HCT116 (cell line): ENCODE measurements around the gene PPP2R5C. TPM values are rescaled to one million over a fixed set of nuclear protein-coding genes. Genes with fewer than 3 reads are reported as not detected.

Experiments used
- ATAC-seq: fragments of 200-7000 bp; cut with Tn5 transposase; 2 replicates; pipeline ENCODE4 v1.9.1; 2020; ENCODE audit warnings: mild to moderate bottlenecking, moderate library complexity
- BruUV-seq: library from RNA; stranded (reverse); fragments of 400-500 nt; replicated peaks from 2 replicates; lab custom pipeline; 2021; lab: Mats Ljungman, UMichigan
- CTCF ChIA-PET: fragments of 300-600 bp; sonication (Branson Sonifier 250); formaldehyde crosslinking; loops from one replicate; lab custom pipeline; 2021; ENCODE audit warnings: antibody characterized with exemption; lab: Charles Lee
- POLR2A ChIA-PET: fragments of 300-600, 350-600 bp; sonication (Branson Sonifier 250); formaldehyde crosslinking; loops from one replicate; lab custom pipeline; 2021; ENCODE audit warnings: antibody characterized with exemption; lab: Charles Lee
- RAD21 ChIA-PET, 2 experiments: fragments of 300-600 bp; sonication (Branson Sonifier 250); formaldehyde crosslinking; loops; one replicate each; lab custom pipeline; 2023; ENCODE audit warnings: low total read pairs in 2 of 2; ENCODE audit not compliant: uncharacterized antibody in 2 of 2, unreplicated experiment in 2 of 2, low non-redundant PET in 1 of 2; lab: Charles Lee
- DNase-seq: peaks from one replicate; pipeline ENCODE4 v3.0.0-alpha.2; 2010; ENCODE audit warnings: low read depth, low spot score
- H2AFZ ChIP-seq: fragments of 200-600 bp; shearing (Covaris generic), sonication (generic); 2 replicates; pipeline ENCODE4 v1.6.1; 2017; ENCODE audit warnings: low read depth, mixed run types, mixed read lengths, antibody characterized with exemption, low read length; ENCODE audit not compliant: poor library complexity, severe bottlenecking
- H3K27ac ChIP-seq: 2 replicates; pipeline ENCODE4 v1.5.1; 2012; ENCODE audit warnings: low read depth, low read length
- H3K27me3 ChIP-seq: fragments of 200-600 bp; sonication (generic); 2 replicates; pipeline ENCODE4 v1.6.1; 2016; ENCODE audit warnings: mixed run types, low read length, mixed read lengths; ENCODE audit not compliant: insufficient read depth
- H3K36me3 ChIP-seq, 2 experiments: fragments of 200-500 bp in 1 of 2; fragments of 200-600 bp in 1 of 2; sonication (Bioruptor generic) in 1 of 2; sonication (generic) in 1 of 2; 2 replicates each; pipeline versions ENCODE4 v1.5.1 to v1.6.1; 2014 to 2016; ENCODE audit warnings: low read length in 2 of 2, inconsistent platforms in 1 of 2, mixed read lengths in 1 of 2, mixed run types in 1 of 2; ENCODE audit not compliant: insufficient read depth in 2 of 2, control insufficient read depth in 1 of 2
- H3K4me1 ChIP-seq, 2 experiments: fragments of 200-600 bp in 1 of 2; sonication (generic) in 1 of 2; 2 replicates each; pipeline versions ENCODE4 v1.5.1 to v1.6.1; 2012 to 2017; ENCODE audit warnings: low read length in 2 of 2, inconsistent platforms in 1 of 2, mild to moderate bottlenecking in 1 of 2, mixed read lengths in 1 of 2, mixed run types in 1 of 2, moderate library complexity in 1 of 2; ENCODE audit not compliant: insufficient read depth in 2 of 2, control insufficient read depth in 1 of 2
- H3K4me2 ChIP-seq: fragments of 200-600 bp; sonication (generic); 2 replicates; pipeline ENCODE4 v1.6.1; 2017; ENCODE audit warnings: mixed run types, low read length, mixed read lengths
- H3K4me3 ChIP-seq, 2 experiments: fragments of 200-600 bp in 1 of 2; sonication (generic) in 1 of 2; replicated peaks in 1 of 2; 2 replicates each; pipeline ENCODE4 v1.5.1; 2011 to 2016; ENCODE audit warnings: low read length in 2 of 2, control low read depth in 1 of 2, low read depth in 1 of 2, mild to moderate bottlenecking in 1 of 2, mixed read lengths in 1 of 2, mixed run types in 1 of 2
- H3K79me2 ChIP-seq: fragments of 200-600 bp; sonication (generic); 2 replicates; pipeline ENCODE4 v1.6.1; 2017; ENCODE audit warnings: mild to moderate bottlenecking, mixed run types, low read length, moderate library complexity, mixed read lengths; ENCODE audit not compliant: insufficient read depth
- H3K9ac ChIP-seq: fragments of 200-600 bp; sonication (generic); 2 replicates; pipeline ENCODE4 v1.6.1; 2016; ENCODE audit warnings: low read length, mixed read lengths
- H3K9me2 ChIP-seq: fragments of 200-600 bp; sonication (generic), shearing (Covaris generic); 2 replicates; pipeline ENCODE4 v1.6.1; 2017; ENCODE audit warnings: mixed run types, mild to moderate bottlenecking, moderate library complexity; ENCODE audit not compliant: insufficient read depth
- H3K9me3 ChIP-seq, 2 experiments: fragments of 200-500 bp in 1 of 2; fragments of 200-600 bp in 1 of 2; sonication (Bioruptor generic) in 1 of 2; sonication (generic) in 1 of 2; 2 replicates each; pipeline ENCODE4 v1.6.1; 2014 to 2017; ENCODE audit warnings: low read length in 2 of 2, mixed read lengths in 2 of 2, inconsistent platforms in 1 of 2, low read depth in 1 of 2, mild to moderate bottlenecking in 1 of 2, mixed run types in 1 of 2, moderate library complexity in 1 of 2; ENCODE audit not compliant: control insufficient read depth in 1 of 2, insufficient read depth in 1 of 2
- H4K20me1 ChIP-seq: fragments of 200-600 bp; sonication (generic), shearing (Covaris generic); 2 replicates; pipeline ENCODE4 v1.6.1; 2017; ENCODE audit warnings: mixed run types, mild to moderate bottlenecking, moderate library complexity; ENCODE audit not compliant: insufficient read depth
- CTCF ChIP-seq, 3 experiments: fragments of 200-600 bp in 1 of 3; sonication (generic) in 1 of 3; IDR thresholded peaks in 2 of 3; conservative IDR thresholded peaks in 1 of 3; 2 replicates each; pipeline ENCODE4 v1.5.1; 2012 to 2017; ENCODE audit warnings: low read depth in 2 of 3, low read length in 2 of 3, antibody characterized with exemption in 1 of 3, borderline replicate concordance in 1 of 3, control low read depth in 1 of 3, mild to moderate bottlenecking in 1 of 3, mixed read lengths in 1 of 3, mixed run types in 1 of 3, moderate library complexity in 1 of 3; ENCODE audit not compliant: insufficient read depth in 1 of 3
- ELF1 ChIP-seq: IDR thresholded peaks from 2 replicates; pipeline ENCODE4 v1.6.1; 2012; ENCODE audit warnings: low read depth, borderline replicate concordance
- FOSL1 ChIP-seq: IDR thresholded peaks from 2 replicates; pipeline ENCODE4 v1.6.1; 2012; ENCODE audit warnings: low read depth
- RAD21 ChIP-seq: IDR thresholded peaks from 2 replicates; pipeline ENCODE4 v1.6.1; 2012; ENCODE audit warnings: low read depth, mild to moderate bottlenecking
- REST ChIP-seq: IDR thresholded peaks from 2 replicates; pipeline ENCODE4 v1.6.1; 2012; ENCODE audit warnings: low read depth
- SIN3A ChIP-seq: IDR thresholded peaks from 2 replicates; pipeline ENCODE4 v1.6.1; 2012; ENCODE audit warnings: low read depth
- SP1 ChIP-seq: IDR thresholded peaks from 2 replicates; pipeline ENCODE4 v1.6.1; 2012; ENCODE audit warnings: low read depth
- intact Hi-C: fragments of 100-400 bp; cut with micrococcal nuclease; formaldehyde crosslinking; loops from 2 replicates; pipeline ENCODE4 v1.10.0; 2022
- total RNA-seq: library from RNA; stranded (reverse); gene quantifications from one replicate; pipeline ENCODE4 v1.2.1, GENCODE V29; 2021; ENCODE audit not compliant: unreplicated experiment

PPP2R5C gene
- total RNA-seq, 1 experiment from 2014 or later, result 117 TPM

GRCh38 chr14:101843038-101843437 is 81.5 kb downstream of the PPP2R5C start:
- intact Hi-C loops, result loop anchor here (1.0 kb wide), 1 partner anchor 136 kb away; no protein-coding TSS in a partner anchor
- H3K4me1 ChIP-seq, result 0 out of 4 replicates have a peak, but pooled peaks cover 0 to 2% of the 10 kb centered on the region in 2 experiments
- no peak for DNase-seq
- ATAC-seq, result no peak
- no peaks in the 10 kb centered on the region for H3K9me3 ChIP-seq
- no peak overlapping the region for H3K9ac ChIP-seq
- no peak overlapping the region for H3K4me3 ChIP-seq
- TF ChIP-seq FOSL1, result no peak
- no peak for TF ChIP-seq SIN3A
- no peak for TF ChIP-seq ELF1
- POLR2A ChIA-PET, result no interaction called here
- no peaks in the 10 kb centered on the region for H3K9me2 ChIP-seq
- no peaks in the 10 kb centered on the region for H3K36me3 ChIP-seq
- H2AFZ ChIP-seq, result no peak overlapping the region
- RAD21 ChIA-PET, result no interaction called here
- 0 out of 2 replicates have a peak, but pooled peaks cover 8% of the 10 kb centered on the region for H4K20me1 ChIP-seq
- H3K27ac ChIP-seq, result no peak overlapping the region
- H3K4me2 ChIP-seq, result no peak overlapping the region
- CTCF ChIA-PET, result no interaction called here
- H3K79me2 ChIP-seq, result peaks cover 52% of the 10 kb centered on the region
- H3K27me3 ChIP-seq, result no peaks in the 10 kb centered on the region
- BruUV-seq, result no TSS peak

GRCh38 chr14:101843665-101844064 is 82.2 kb downstream of the PPP2R5C start:
- H3K4me1 ChIP-seq, result no peaks in the 10 kb centered on the region
- BruUV-seq, result no TSS peak
- no peak overlapping the region for H3K4me3 ChIP-seq
- no peaks in the 10 kb centered on the region for H3K9me3 ChIP-seq
- no peak overlapping the region for H3K4me2 ChIP-seq
- CTCF ChIA-PET, result no interaction called here
- DNase-seq, result no peak
- peak; percentile 39 for TF ChIP-seq RAD21
- peak; percentile 5 to 41 (median 15); a peak in 3 of 6 replicates for TF ChIP-seq CTCF (IDR thresholded peaks at IDR 0.05 in 2 of 3, conservative IDR thresholded peaks at IDR 0.05 in 1 of 3; ENCODE audit: borderline replicate concordance in 1 of 3, insufficient read depth in 1 of 3, low read depth in 2 of 3, low read length in 2 of 3)
- no peak for TF ChIP-seq SP1
- no peak for TF ChIP-seq REST
- no peak overlapping the region for H2AFZ ChIP-seq
- peaks cover 49% of the 10 kb centered on the region for H3K79me2 ChIP-seq
- H3K9ac ChIP-seq, result no peak overlapping the region
- intact Hi-C loops, result loop anchor here (1.0 kb wide), 1 partner anchor 136 kb away; no protein-coding TSS in a partner anchor
- POLR2A ChIA-PET, result no interaction called here
- H3K27me3 ChIP-seq, result no peaks in the 10 kb centered on the region
- 0 out of 2 replicates have a peak, but pooled peaks cover 8% of the 10 kb centered on the region for H4K20me1 ChIP-seq
- no peak for ATAC-seq
- no peaks in the 10 kb centered on the region for H3K36me3 ChIP-seq
- RAD21 ChIA-PET, result no interaction called here
- no peak overlapping the region for H3K27ac ChIP-seq
- H3K9me2 ChIP-seq, result no peaks in the 10 kb centered on the region
